ENCODE data around the gene VTN. TPM values are rescaled to one million over a fixed set of nuclear protein-coding genes. Genes with fewer than 3 reads are reported as not detected.

VTN gene
- total and polyA plus RNA-seq, 2 donors (not counting 3 experiments of a cell fraction or from before 2014, with no cell fraction given) = 1.1 TPM; not detected in 1

GRCh38 chr17:28412099-28412498 is 42.0 kb upstream of the VTN start:
- dilution Hi-C loops (cut with MboI; ENCODE audit: extremely low pct_ligation_motif_present, low sequenced_read_pairs) = no loop called here
- Histone ChIP-seq H3K4me1 (ENCODE audit: control insufficient read depth, extremely low read depth, insufficient read depth, low read length) (no peaks in the 10 kb centered on the region), H3K27me3 (ENCODE audit: control insufficient read depth in 2 of 2, insufficient read depth in 2 of 2, low read length in 2 of 2) (peaks cover 14 to 27% of the 10 kb centered on the region in 2 experiments), H3K36me3 (ENCODE audit: control insufficient read depth in 2 of 2, extremely low read depth in 1 of 2, insufficient read depth in 2 of 2, low read length in 2 of 2) (no peaks in the 10 kb centered on the region), H3K79me2 (ENCODE audit: control insufficient read depth, insufficient read depth, low read length) (no peaks in the 10 kb centered on the region), H3K27ac (ENCODE audit: insufficient read depth, low read depth, low read length) (no peak overlapping the region), H3K4me3 (replicated peaks in 1 of 3; ENCODE audit: insufficient read depth in 1 of 3, low read depth in 1 of 3, low read length in 3 of 3) (no peak overlapping the region), H3K4me2 (ENCODE audit: insufficient read depth, low read length) (no peak overlapping the region), H2AFZ (ENCODE audit: low read depth, low read length) (no peak overlapping the region), H3K9me3 (replicated peaks; ENCODE audit: control insufficient read depth, insufficient read depth, low read length) (no peaks in the 10 kb centered on the region), H4K20me1 (replicated peaks; ENCODE audit: control insufficient read depth, extremely low read depth, insufficient read depth, low read length) (no peaks in the 10 kb centered on the region), H3K9me1 (replicated peaks; ENCODE audit: control insufficient read depth, extremely low read depth, insufficient read depth, low read length) (no peaks in the 10 kb centered on the region), H3K9ac (replicated peaks; ENCODE audit: extremely low read depth, insufficient read depth, low read length) (no peak overlapping the region)
- intact Hi-C loops (cut with micrococcal nuclease) = no loop called here
- no TSS peak for BruUV-seq (replicated peaks)
- CTCF ChIA-PET = no interaction called here
- DNase-seq (ENCODE audit: low read depth, low spot score) (no peak), FAIRE-seq (no peak)
- TF ChIP-seq MAX (IDR thresholded peaks at IDR 0.05; ENCODE audit: insufficient read depth, insufficient read length) = no peak
- TF ChIP-seq CTCF (IDR thresholded peaks at IDR 0.05; ENCODE audit: extremely low read depth in 1 of 2, insufficient read depth in 1 of 2, low read depth in 1 of 2, low read length in 2 of 2) = no peak
- no peak for TF ChIP-seq JUN (IDR thresholded peaks at IDR 0.05; ENCODE audit: borderline replicate concordance, insufficient read depth, insufficient read length, low read depth)
- TF ChIP-seq POLR2AphosphoS5 (IDR thresholded peaks at IDR 0.05; ENCODE audit: insufficient read depth, low read depth, low read length) = no peak
- TF ChIP-seq FOS (IDR thresholded peaks at IDR 0.05; ENCODE audit: borderline replicate concordance, insufficient read depth, low read length) = no peak
- TF ChIP-seq EZH2 (IDR thresholded peaks at IDR 0.05; ENCODE audit: borderline replicate concordance, low read depth, low read length, severe bottlenecking) = no peak
- no peak for TF ChIP-seq MYC (IDR thresholded peaks at IDR 0.05; ENCODE audit: low read depth, low read length)
- no peak for TF ChIP-seq POLR2A (IDR thresholded peaks at IDR 0.05; ENCODE audit: low read depth, low read length)
- POLR2A ChIA-PET = no interaction called here

Measured in endothelial cell of umbilical vein (primary cell).